ENCODE results near the gene HOXB3.

HOXB3 gene

DNA sequence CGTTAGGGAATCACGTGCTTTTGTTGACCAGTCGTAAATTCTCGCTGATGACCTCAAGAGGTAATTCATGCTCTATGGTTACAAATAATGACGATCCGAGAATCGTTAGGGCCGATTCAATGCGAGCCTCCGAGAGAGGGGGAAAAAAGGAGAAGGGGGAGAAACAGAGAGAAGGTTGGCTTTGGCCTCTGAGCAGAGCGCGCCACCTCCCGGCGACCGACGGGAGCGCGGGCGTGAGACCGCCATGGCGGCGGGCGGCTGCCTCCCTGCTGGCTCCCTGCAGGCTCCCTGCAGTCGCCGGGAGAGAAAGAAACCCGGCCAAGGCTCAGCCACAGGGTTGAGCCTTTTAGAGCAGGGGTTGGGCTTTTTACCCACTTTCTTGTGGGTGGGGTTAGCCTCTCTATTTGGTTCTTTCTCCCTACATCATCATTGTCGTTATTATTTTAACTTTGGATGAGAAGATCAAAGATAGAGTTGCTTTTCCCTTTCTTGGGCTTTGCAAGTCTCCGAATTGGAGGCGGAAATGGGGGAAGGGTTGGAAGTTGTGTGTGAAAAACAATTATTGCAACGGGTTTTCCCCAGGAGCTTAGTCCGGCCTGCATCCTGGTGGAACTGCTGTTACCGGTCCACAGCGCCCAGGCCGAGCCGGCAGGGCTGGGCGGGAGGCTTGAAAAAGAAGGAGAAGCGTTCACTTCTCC is 3.9 kb upstream of the HOXB3 start:
- H3K9ac ChIP-seq (ENCODE audit: insufficient read length): peak overlapping the region; percentile 67
- no peaks in the 10 kb centered on the region for H3K9me3 ChIP-seq (ENCODE audit: low read depth, low read length)
- peak overlapping the region; percentile 76 for H3K4me3 ChIP-seq
- H3K36me3 ChIP-seq (ENCODE audit: insufficient read depth, low read length): peaks cover 30% of the 10 kb centered on the region
- DNase-seq (ENCODE audit: low read depth, low spot score): no peak
- no peak for TF ChIP-seq FOXP2 (optimal IDR thresholded peaks at IDR 0.05; ENCODE audit: control extremely low read depth, extremely low read length, insufficient read depth)
- H3K27ac ChIP-seq: peak overlapping the region; percentile 96

DNA sequence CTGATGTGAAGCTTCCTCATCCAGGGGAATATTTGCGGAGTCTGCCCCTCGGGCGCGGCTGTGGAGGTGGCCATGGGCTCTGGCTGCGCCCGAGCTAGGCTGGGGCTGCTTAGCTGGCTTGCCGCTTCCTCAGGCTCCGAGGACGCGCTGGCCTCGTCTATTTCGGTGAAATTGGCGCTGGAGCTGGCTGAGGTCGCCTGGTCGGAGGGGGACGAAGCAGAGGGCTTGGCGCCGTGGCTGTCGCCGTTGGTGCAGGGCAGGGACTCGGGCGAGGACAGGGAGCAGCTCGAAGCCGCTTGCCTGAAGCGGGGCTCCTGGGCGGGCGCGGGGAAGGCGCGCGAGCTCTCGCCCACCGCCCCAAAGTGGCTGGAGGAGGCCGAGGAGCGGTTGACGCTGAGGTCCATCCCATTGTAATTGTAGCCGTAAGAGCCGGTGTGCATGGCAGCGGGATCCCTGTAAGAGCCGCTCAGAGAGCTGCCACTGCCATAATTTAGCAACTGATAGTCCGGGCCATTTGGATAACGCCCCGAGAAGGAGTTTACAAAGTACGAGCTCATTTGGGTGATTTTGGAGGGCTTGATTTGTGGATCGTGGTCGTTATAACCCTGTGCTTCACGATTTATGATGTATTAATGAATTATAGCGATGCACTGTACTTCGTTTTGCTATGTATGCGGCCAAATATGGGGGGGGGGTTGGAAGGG is 3.2 kb upstream of the HOXB3 start, which contains the start of gene HOXB5:
HOXB5 (minus strand) TSS at position 654 of the 704 bp plus-strand sequence; CDS start at position 557, 97 bp downstream.
- H3K9me3 ChIP-seq (ENCODE audit: low read depth, low read length): no peaks in the 10 kb centered on the region
- no peak for DNase-seq (ENCODE audit: low read depth, low spot score)
- TF ChIP-seq EZH2 (IDR thresholded peaks at IDR 0.05) (no peak), FOXP2 (optimal IDR thresholded peaks at IDR 0.05; ENCODE audit: control extremely low read depth, extremely low read length, insufficient read depth) (no peak), POLR2AphosphoS5 (IDR thresholded peaks at IDR 0.05; ENCODE audit: borderline replicate concordance, low read depth, low read length) (no peak)
- H3K27ac ChIP-seq: peak within 1 kb of the TSS; percentile 96
- peaks cover 29% of the 10 kb centered on the region for H3K36me3 ChIP-seq (ENCODE audit: insufficient read depth, low read length)
- H3K9ac ChIP-seq (ENCODE audit: insufficient read length): peak within 1 kb of the TSS; percentile 67
- peak within 1 kb of the TSS; percentile 76 for H3K4me3 ChIP-seq

- Histone ChIP-seq H3K27ac (no peak overlapping the region), H3K9me3 (ENCODE audit: low read depth, low read length) (no peaks in the 10 kb centered on the region), H3K36me3 (ENCODE audit: insufficient read depth, low read length) (peaks cover 27% of the 10 kb centered on the region), H3K9ac (ENCODE audit: insufficient read length) (no peak overlapping the region), H3K4me3 (no peak overlapping the region)
- TF ChIP-seq EZH2 (IDR thresholded peaks at IDR 0.05): no peak
- TF ChIP-seq FOXP2 (optimal IDR thresholded peaks at IDR 0.05; ENCODE audit: control extremely low read depth, extremely low read length, insufficient read depth): no peak
- no peak for DNase-seq (ENCODE audit: low read depth, low spot score)
Measured at GRCh38 chr17:48592577-48592976, 2.5 kb upstream of the HOXB3 start.

- H3K9me3 ChIP-seq (ENCODE audit: low read depth, low read length): no peaks in the 10 kb centered on the region
- H3K9ac ChIP-seq (ENCODE audit: insufficient read length): no peak overlapping the region
- no peak for TF ChIP-seq EZH2 (IDR thresholded peaks at IDR 0.05)
- TF ChIP-seq POLR2AphosphoS5 (IDR thresholded peaks at IDR 0.05; ENCODE audit: borderline replicate concordance, low read depth, low read length): no peak
- TF ChIP-seq FOXP2 (optimal IDR thresholded peaks at IDR 0.05; ENCODE audit: control extremely low read depth, extremely low read length, insufficient read depth): no peak
- no peak for DNase-seq (ENCODE audit: low read depth, low spot score)
- H3K4me3 ChIP-seq: no peak overlapping the region
- no peak overlapping the region for H3K27ac ChIP-seq
- peaks cover 26% of the 10 kb centered on the region for H3K36me3 ChIP-seq (ENCODE audit: insufficient read depth, low read length)
Measured at GRCh38 chr17:48592057-48592514, 2.0 kb upstream of the HOXB3 start.

DNA sequence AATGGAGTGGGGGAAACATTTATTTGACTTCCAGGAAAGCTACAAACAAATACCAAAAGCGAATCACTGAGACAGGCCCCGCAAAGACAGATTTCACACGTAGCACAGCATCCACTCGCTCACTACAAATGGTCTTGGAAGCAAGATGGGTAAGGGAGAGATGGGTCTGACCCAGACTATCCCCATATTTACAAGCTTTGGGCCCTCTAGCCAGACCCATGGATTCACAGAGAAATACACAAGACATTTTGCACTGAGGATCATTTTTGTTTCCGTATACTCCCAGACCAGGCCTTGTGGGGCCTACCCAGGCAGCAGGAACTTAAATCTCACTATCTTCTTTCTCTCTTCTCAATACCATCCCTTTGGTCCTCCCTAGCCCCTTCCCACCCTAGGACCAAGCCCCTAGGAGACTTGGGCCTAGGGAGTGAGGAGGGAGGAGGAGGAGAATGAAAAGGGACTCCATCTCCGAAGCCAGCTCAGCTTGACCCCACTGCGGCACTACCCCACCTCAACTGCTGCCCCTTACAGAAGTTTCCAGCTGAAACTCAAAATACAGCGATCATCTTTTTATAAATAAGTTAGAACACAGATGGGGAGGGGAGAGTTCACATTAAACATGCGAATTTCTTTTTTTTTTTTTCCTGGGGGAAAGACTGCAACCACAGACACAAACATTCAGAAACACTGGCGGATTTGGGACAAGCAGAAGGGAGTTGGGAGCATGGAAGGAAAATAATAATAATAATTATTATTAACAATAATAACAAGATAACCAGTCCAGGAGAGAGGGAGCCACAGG is 1.4 kb upstream of the HOXB3 start:
- H3K9ac ChIP-seq (ENCODE audit: insufficient read length): no peak overlapping the region
- no peak overlapping the region for H3K4me3 ChIP-seq
- no peaks in the 10 kb centered on the region for H3K9me3 ChIP-seq (ENCODE audit: low read depth, low read length)
- no peak for TF ChIP-seq FOXP2 (optimal IDR thresholded peaks at IDR 0.05; ENCODE audit: control extremely low read depth, extremely low read length, insufficient read depth)
- no peak for TF ChIP-seq EZH2 (IDR thresholded peaks at IDR 0.05)
- no peak for TF ChIP-seq POLR2AphosphoS5 (IDR thresholded peaks at IDR 0.05; ENCODE audit: borderline replicate concordance, low read depth, low read length)
- peaks cover 22% of the 10 kb centered on the region for H3K36me3 ChIP-seq (ENCODE audit: insufficient read depth, low read length)
- no peak overlapping the region for H3K27ac ChIP-seq
- DNase-seq (ENCODE audit: low read depth, low spot score): no peak

GRCh38 chr17:48590607-48591161 is 643 bp upstream of the HOXB3 start:
- DNase-seq (ENCODE audit: low read depth, low spot score): no peak
- H3K36me3 ChIP-seq (ENCODE audit: insufficient read depth, low read length): peaks cover 22% of the 10 kb centered on the region
- no peak for TF ChIP-seq FOXP2 (optimal IDR thresholded peaks at IDR 0.05; ENCODE audit: control extremely low read depth, extremely low read length, insufficient read depth)
- no peak for TF ChIP-seq EZH2 (IDR thresholded peaks at IDR 0.05)
- no peak for TF ChIP-seq POLR2AphosphoS5 (IDR thresholded peaks at IDR 0.05; ENCODE audit: borderline replicate concordance, low read depth, low read length)
- H3K4me3 ChIP-seq: no peak overlapping the region
- H3K27ac ChIP-seq: no peak overlapping the region
- H3K9ac ChIP-seq (ENCODE audit: insufficient read length): no peak overlapping the region
- no peaks in the 10 kb centered on the region for H3K9me3 ChIP-seq (ENCODE audit: low read depth, low read length)

DNA sequence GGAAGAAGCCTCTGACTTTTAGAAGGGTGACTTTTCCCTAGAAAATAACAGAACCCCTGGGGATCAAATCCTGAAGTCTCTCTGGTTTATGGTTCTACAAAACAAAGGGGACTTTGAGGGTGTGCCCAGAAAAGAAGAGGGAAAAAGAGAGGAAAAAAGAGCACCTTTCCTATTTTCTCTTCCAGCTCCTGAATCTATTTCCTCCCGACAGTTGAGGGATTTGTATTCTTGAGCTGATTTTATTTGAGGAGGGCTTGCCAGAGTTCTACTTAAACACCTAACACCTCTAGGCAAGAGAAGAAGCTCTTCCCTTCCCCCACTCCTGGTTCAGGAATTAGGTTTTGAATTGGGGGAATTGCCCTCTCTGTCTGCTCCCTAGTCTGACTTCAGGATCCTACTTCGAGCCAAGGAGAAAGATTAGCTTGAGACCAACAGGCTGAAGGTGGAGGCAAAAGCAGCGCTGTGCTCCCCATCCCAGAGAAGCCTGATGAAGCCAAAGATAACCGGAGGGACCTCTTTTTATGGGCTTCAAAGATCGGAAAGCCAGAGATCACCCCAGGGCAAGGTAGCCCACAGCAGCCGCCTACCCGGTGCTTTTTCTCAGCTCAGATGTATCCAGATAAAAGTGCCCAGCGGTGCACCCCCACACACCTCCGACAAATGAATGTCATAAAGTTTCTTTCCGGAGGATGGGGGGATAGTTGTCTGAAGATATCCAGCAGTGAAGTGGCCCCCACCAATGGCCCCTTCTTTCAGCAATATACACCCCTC is 796 bp downstream of the HOXB3 start:
- H3K36me3 ChIP-seq (ENCODE audit: insufficient read depth, low read length): peaks cover 16% of the 10 kb centered on the region
- no peak for DNase-seq (ENCODE audit: low read depth, low spot score)
- no peak overlapping the region for H3K9ac ChIP-seq (ENCODE audit: insufficient read length)
- TF ChIP-seq EZH2 (IDR thresholded peaks at IDR 0.05): no peak
- no peak for TF ChIP-seq POLR2AphosphoS5 (IDR thresholded peaks at IDR 0.05; ENCODE audit: borderline replicate concordance, low read depth, low read length)
- no peak for TF ChIP-seq FOXP2 (optimal IDR thresholded peaks at IDR 0.05; ENCODE audit: control extremely low read depth, extremely low read length, insufficient read depth)
- no peaks in the 10 kb centered on the region for H3K9me3 ChIP-seq (ENCODE audit: low read depth, low read length)
- no peak overlapping the region for H3K27ac ChIP-seq
- H3K4me3 ChIP-seq: no peak overlapping the region

All from SK-N-MC (cell line).